Stomach (tissue), 4 donors: Measurements from ENCODE around the gene WDR18.

ENCODE experiments used
- EP300 ChIP-seq: sonication (generic); formaldehyde crosslinking; IDR thresholded peaks from one replicate; pipeline ENCODE4 v1.6.1; 2017; ENCODE audit warnings: antibody characterized with exemption
- POLR2A ChIP-seq, 4 donors: fragments of 450-650 bp; IDR thresholded peaks; one replicate each; pipeline ENCODE4 v1.6.1; 2016; ENCODE audit warnings: antibody characterized with exemption in 4 of 4, control low read depth in 2 of 4, mild to moderate bottlenecking in 1 of 4, moderate library complexity in 1 of 4
- POLR2AphosphoS5 ChIP-seq, 3 donors: sonication (generic); formaldehyde crosslinking; IDR thresholded peaks; one replicate each; pipeline ENCODE4 v1.6.1; 2016; ENCODE audit warnings: antibody characterized with exemption in 3 of 3
- TF ChIP-seq, protein P1 (sequence below), 7 experiments: fragments of 450-650 bp in 4 of 7; fragments of 200-600 bp in 3 of 7; sonication (generic) in 3 of 7; IDR thresholded peaks; one replicate each; pipeline ENCODE4 v1.5.1; 2016 to 2019; ENCODE audit warnings: antibody characterized with exemption in 7 of 7, control low read depth in 2 of 7, mild to moderate bottlenecking in 1 of 7

DNA sequence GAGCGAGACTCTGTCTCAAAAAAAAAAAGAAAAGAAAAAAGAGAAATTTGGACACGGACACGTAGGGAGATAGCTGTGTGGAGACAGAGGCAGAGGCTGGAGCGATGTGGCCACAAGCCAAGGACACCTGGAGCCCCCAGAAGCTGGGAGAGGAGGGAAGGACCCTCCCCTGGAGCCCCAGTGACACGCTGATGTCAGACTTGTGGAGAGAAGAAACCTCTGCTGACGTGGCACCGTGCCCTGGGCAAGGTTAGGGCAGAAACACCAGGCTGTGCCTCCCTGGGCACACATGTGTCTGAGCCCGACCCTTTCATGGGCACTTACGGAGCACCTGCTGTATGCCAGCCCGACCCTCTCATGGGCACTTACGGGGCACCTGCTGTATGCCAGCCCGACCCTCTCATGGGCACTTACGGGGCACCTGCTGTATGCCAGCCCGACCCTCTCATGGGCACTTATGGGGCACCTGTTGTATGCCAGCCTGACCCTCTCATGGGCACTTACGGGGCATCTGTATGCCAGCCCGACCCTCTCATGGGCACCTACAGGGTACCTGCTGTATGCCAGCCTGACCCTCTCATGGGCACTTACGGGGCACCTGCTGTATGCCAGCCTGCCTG is 40.5 kb upstream of the WDR18 start:
- no peak for TF ChIP-seq EP300
- TF ChIP-seq, protein P1, sequence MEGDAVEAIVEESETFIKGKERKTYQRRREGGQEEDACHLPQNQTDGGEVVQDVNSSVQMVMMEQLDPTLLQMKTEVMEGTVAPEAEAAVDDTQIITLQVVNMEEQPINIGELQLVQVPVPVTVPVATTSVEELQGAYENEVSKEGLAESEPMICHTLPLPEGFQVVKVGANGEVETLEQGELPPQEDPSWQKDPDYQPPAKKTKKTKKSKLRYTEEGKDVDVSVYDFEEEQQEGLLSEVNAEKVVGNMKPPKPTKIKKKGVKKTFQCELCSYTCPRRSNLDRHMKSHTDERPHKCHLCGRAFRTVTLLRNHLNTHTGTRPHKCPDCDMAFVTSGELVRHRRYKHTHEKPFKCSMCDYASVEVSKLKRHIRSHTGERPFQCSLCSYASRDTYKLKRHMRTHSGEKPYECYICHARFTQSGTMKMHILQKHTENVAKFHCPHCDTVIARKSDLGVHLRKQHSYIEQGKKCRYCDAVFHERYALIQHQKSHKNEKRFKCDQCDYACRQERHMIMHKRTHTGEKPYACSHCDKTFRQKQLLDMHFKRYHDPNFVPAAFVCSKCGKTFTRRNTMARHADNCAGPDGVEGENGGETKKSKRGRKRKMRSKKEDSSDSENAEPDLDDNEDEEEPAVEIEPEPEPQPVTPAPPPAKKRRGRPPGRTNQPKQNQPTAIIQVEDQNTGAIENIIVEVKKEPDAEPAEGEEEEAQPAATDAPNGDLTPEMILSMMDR (IDR thresholded peaks at IDR 0.05) = no peak
- TF ChIP-seq POLR2AphosphoS5 (IDR thresholded peaks at IDR 0.05) = no peak
- no peak for TF ChIP-seq POLR2A (IDR thresholded peaks at IDR 0.05)
